Esophagus squamous epithelium (tissue), 5 donors: ENCODE measurements around the gene EPB41L1. TPM values are rescaled to one million over a fixed set of nuclear protein-coding genes. Genes with fewer than 3 reads are reported as not detected.
A peak's percentile ranks its signal among the peaks of the same experiment; 100 is the strongest.

Experiments used
- DNase-seq: peaks from one replicate; lab custom pipeline; 2025; lab: John Stamatoyannopoulos, UW
- H3K27ac ChIP-seq, 4 donors: fragments of 200-600 bp; sonication (generic); one replicate each; pipeline ENCODE4 v1.5.1; 2016 to 2019; ENCODE audit warnings: mild to moderate bottlenecking in 1 of 4
- H3K27me3 ChIP-seq, 4 donors: fragments of 200-600 bp; sonication (generic); 1 replicate in 3 of 4; 2 replicates in 1 of 4; pipeline versions ENCODE4 v1.5.1 to v1.6.0; 2017 to 2021; ENCODE audit warnings: antibody characterized with exemption in 1 of 4
- H3K36me3 ChIP-seq, 3 donors: fragments of 200-600 bp; sonication (generic); one replicate each; pipeline ENCODE4 v1.5.1; 2016 to 2019
- H3K4me1 ChIP-seq, 3 donors: fragments of 200-600 bp; sonication (generic); one replicate each; pipeline ENCODE4 v1.5.1; 2017 to 2019
- H3K4me3 ChIP-seq, 4 donors: fragments of 200-600 bp; sonication (generic); 1 replicate in 3 of 4; 2 replicates in 1 of 4; pipeline ENCODE4 v1.5.1; 2016 to 2019; ENCODE audit warnings: mild to moderate bottlenecking in 2 of 4, moderate library complexity in 1 of 4
- H3K9me3 ChIP-seq, 3 donors: fragments of 200-600 bp; sonication (generic); one replicate each; pipeline ENCODE4 v1.5.1; 2016 to 2019
- CTCF ChIP-seq, 6 experiments: fragments of 450-650 bp in 4 of 6; fragments of 200-600 bp in 2 of 6; sonication (generic) in 2 of 6; IDR thresholded peaks; one replicate each; pipeline ENCODE4 v1.5.1; 2016 to 2019; ENCODE audit warnings: antibody characterized with exemption in 6 of 6, mild to moderate bottlenecking in 4 of 6, moderate library complexity in 4 of 6
- POLR2A ChIP-seq, 4 donors: fragments of 450-650 bp; IDR thresholded peaks; one replicate each; pipeline ENCODE4 v1.6.1; 2017; ENCODE audit warnings: antibody characterized with exemption in 4 of 4, mild to moderate bottlenecking in 4 of 4, moderate library complexity in 3 of 4
- WGBS, 2 donors: methylation state at CpG; one replicate each; pipeline ENCODE4 v1.1.5; 2018; 5-methylcytosine and 5-hydroxymethylcytosine counted together
- intact Hi-C: fragments of 100-400 bp; cut with DNase I; formaldehyde crosslinking; loops from one replicate; pipeline ENCODE4 v1.15.0; 2022
- total RNA-seq, 4 donors: library from RNA; depleted of rRNA; stranded (reverse); fragments of >200 nt; gene quantifications; one replicate each; pipeline ENCODE4 v1.1.0, GENCODE V29; 2016
- donor health status: DM: yes; HTN: yes; CAD: no.

The EPB41L1 gene
- total RNA-seq, 4 donors from 2014 or later = 39.1 to 112 (median 85.7) TPM

GRCh38 chr20:36145877-36146707, 8.4 kb upstream of the EPB41L1 start:
- no peak overlapping the region for H3K4me3 ChIP-seq
- intact Hi-C loops = no loop called here
- H3K4me1 ChIP-seq = peaks cover 3 to 62% (median 4%) of the 10 kb centered on the region in 3 donors
- H3K9me3 ChIP-seq = no peaks in the 10 kb centered on the region
- 58 to 72% methylated on average over 6 to 9 of the region's 12 CpGs for WGBS, 2 donors
- peak overlapping the region in 2 of 4 donors; percentile 12 to 44 for H3K27ac ChIP-seq
- H3K27me3 ChIP-seq = no peaks in the 10 kb centered on the region
- DNase-seq = no peak
- TF ChIP-seq POLR2A (IDR thresholded peaks at IDR 0.05) (no peak), CTCF (IDR thresholded peaks at IDR 0.05) (no peak)
- no peaks in the 10 kb centered on the region for H3K36me3 ChIP-seq

- Histone ChIP-seq H3K27me3 (no peaks in the 10 kb centered on the region), H3K9me3 (no peaks in the 10 kb centered on the region), H3K27ac (no peak overlapping the region), H3K4me3 (no peak overlapping the region), H3K36me3 (no peaks in the 10 kb centered on the region), H3K4me1 (peaks cover 0 to 64% (median 4%) of the 10 kb centered on the region in 3 donors)
- intact Hi-C loops = no loop called here
- TF ChIP-seq CTCF (IDR thresholded peaks at IDR 0.05) (no peak), POLR2A (IDR thresholded peaks at IDR 0.05) (no peak)
- WGBS, 2 donors = 63 to 78% methylated on average over 3 of the region's 3 CpGs
- no peak for DNase-seq
These were observed 6.8 kb upstream of the EPB41L1 start for GRCh38 chr20:36147690-36148089.

GRCh38 chr20:36148439-36148838, 6.1 kb upstream of the EPB41L1 start:
- no peak for DNase-seq
- no peaks in the 10 kb centered on the region for H3K9me3 ChIP-seq
- intact Hi-C loops = no loop called here
- WGBS, 2 donors = 92 to 100% methylated on average over 1 to 2 of the region's 2 CpGs
- no peak overlapping the region for H3K27ac ChIP-seq
- H3K27me3 ChIP-seq = no peaks in the 10 kb centered on the region
- H3K4me1 ChIP-seq = peaks cover 4 to 64% (median 9%) of the 10 kb centered on the region in 3 donors
- H3K36me3 ChIP-seq = no peaks in the 10 kb centered on the region
- no peak for TF ChIP-seq POLR2A (IDR thresholded peaks at IDR 0.05)
- H3K4me3 ChIP-seq = no peak overlapping the region

GRCh38 chr20:36149012-36149411, 5.5 kb upstream of the EPB41L1 start:
- no peak for DNase-seq
- H3K27me3 ChIP-seq = no peaks in the 10 kb centered on the region
- no peaks in the 10 kb centered on the region for H3K36me3 ChIP-seq
- TF ChIP-seq POLR2A (IDR thresholded peaks at IDR 0.05) = no peak
- TF ChIP-seq CTCF (IDR thresholded peaks at IDR 0.05) = no peak
- no peak overlapping the region for H3K27ac ChIP-seq
- H3K4me3 ChIP-seq = no peak overlapping the region
- intact Hi-C loops = no loop called here
- 64 to 86% methylated on average over 2 to 3 of the region's 3 CpGs for WGBS, 2 donors
- peaks cover 10 to 64% (median 14%) of the 10 kb centered on the region in 3 donors for H3K4me1 ChIP-seq
- no peaks in the 10 kb centered on the region for H3K9me3 ChIP-seq

- Histone ChIP-seq H3K36me3 (no peaks in the 10 kb centered on the region), H3K9me3 (no peaks in the 10 kb centered on the region), H3K27ac (no peak overlapping the region), H3K27me3 (no peaks in the 10 kb centered on the region), H3K4me3 (no peak overlapping the region), H3K4me1 (peaks cover 13 to 64% (median 17%) of the 10 kb centered on the region in 3 donors)
- TF ChIP-seq POLR2A (IDR thresholded peaks at IDR 0.05) (no peak), CTCF (IDR thresholded peaks at IDR 0.05) (no peak)
- DNase-seq = no peak
- 20 to 30% methylated on average over 2 to 3 of the region's 3 CpGs for WGBS, 2 donors
- intact Hi-C loops = no loop called here
These were observed 5.1 kb upstream of the EPB41L1 start for GRCh38 chr20:36149469-36149868.
